Measurements from ENCODE around the gene RBFOX2.

Gene RBFOX2

DNA sequence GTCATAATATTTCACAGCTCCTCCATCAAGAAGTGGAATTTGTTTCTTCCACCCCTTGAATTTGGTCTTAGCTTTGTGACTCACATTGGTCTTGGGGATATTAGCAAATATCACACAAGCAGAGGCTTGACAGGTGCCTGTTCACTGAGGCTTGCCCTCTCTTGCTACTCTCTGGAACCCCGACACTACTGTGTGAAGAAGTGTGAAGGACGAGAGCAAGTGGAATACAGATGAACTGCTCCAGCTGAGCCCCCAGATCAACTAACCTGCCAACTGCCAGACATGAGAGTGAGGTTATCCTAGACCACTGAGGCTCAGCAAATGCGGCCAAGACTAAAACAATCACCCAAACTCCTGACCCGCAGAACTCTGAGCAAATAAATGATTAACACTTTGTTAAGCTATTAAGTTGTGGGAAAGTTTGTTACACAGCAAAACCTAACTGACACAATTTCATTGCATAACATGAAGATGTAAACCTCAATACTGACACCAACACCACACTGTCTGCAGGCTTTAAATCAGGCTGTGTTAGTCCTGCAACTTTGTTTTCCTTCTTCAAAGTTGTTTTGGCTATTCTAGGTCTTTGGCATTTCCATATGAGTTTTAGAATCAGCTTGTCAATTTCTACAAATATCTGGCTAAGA, 168.4 kb downstream of the RBFOX2 start:
- TF ChIP-seq TEAD4 (IDR thresholded peaks at IDR 0.05) (no peak), NFIC (IDR thresholded peaks at IDR 0.05) (no peak), RAD21 (IDR thresholded peaks at IDR 0.05; ENCODE audit: low read depth) (no peak), EGR1 (IDR thresholded peaks at IDR 0.05) (no peak), CREB1 (IDR thresholded peaks at IDR 0.05; ENCODE audit: low read depth) (no peak), TCF12 (IDR thresholded peaks at IDR 0.05; ENCODE audit: low read depth) (no peak), CEBPB (IDR thresholded peaks at IDR 0.05) (no peak), YY1 (IDR thresholded peaks at IDR 0.05; ENCODE audit: low read depth) (no peak), EP300 (IDR thresholded peaks at IDR 0.05; ENCODE audit: borderline replicate concordance) (no peak), FOXM1 (IDR thresholded peaks at IDR 0.05; ENCODE audit: borderline replicate concordance, low read depth) (no peak), ZBTB7A (IDR thresholded peaks at IDR 0.05; ENCODE audit: low read depth) (no peak)
- TF ChIP-seq, protein P1, sequence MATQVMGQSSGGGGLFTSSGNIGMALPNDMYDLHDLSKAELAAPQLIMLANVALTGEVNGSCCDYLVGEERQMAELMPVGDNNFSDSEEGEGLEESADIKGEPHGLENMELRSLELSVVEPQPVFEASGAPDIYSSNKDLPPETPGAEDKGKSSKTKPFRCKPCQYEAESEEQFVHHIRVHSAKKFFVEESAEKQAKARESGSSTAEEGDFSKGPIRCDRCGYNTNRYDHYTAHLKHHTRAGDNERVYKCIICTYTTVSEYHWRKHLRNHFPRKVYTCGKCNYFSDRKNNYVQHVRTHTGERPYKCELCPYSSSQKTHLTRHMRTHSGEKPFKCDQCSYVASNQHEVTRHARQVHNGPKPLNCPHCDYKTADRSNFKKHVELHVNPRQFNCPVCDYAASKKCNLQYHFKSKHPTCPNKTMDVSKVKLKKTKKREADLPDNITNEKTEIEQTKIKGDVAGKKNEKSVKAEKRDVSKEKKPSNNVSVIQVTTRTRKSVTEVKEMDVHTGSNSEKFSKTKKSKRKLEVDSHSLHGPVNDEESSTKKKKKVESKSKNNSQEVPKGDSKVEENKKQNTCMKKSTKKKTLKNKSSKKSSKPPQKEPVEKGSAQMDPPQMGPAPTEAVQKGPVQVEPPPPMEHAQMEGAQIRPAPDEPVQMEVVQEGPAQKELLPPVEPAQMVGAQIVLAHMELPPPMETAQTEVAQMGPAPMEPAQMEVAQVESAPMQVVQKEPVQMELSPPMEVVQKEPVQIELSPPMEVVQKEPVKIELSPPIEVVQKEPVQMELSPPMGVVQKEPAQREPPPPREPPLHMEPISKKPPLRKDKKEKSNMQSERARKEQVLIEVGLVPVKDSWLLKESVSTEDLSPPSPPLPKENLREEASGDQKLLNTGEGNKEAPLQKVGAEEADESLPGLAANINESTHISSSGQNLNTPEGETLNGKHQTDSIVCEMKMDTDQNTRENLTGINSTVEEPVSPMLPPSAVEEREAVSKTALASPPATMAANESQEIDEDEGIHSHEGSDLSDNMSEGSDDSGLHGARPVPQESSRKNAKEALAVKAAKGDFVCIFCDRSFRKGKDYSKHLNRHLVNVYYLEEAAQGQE (IDR thresholded peaks at IDR 0.05; ENCODE audit: low read depth): no peak
- TF ChIP-seq, protein P2, sequence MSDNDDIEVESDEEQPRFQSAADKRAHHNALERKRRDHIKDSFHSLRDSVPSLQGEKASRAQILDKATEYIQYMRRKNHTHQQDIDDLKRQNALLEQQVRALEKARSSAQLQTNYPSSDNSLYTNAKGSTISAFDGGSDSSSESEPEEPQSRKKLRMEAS (IDR thresholded peaks at IDR 0.05): no peak

DNA sequence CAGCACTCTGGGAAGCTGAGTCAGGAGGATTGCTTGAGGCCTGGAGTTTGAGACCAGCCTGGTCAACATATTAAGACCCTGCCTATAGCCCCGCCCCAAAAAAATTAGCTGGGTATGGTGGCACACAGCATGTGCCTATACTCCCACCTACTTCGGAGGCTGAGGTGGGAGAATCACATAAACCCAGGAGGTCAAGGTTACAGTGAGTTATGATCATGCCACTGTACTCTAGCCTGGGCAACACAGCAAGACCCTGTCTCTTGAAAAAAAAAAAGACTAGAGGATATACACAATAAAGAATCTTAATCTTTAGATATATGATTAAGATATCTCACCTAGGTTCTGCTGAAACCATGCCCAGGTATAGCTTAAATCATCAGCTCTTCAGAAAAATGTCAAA, 174.3 kb downstream of the RBFOX2 start:
- no peak for TF ChIP-seq FOXM1 (IDR thresholded peaks at IDR 0.05; ENCODE audit: borderline replicate concordance, low read depth)
- TF ChIP-seq RAD21 (IDR thresholded peaks at IDR 0.05; ENCODE audit: low read depth): no peak
- TF ChIP-seq CEBPB (IDR thresholded peaks at IDR 0.05): no peak
- TF ChIP-seq, protein P1 (IDR thresholded peaks at IDR 0.05; ENCODE audit: low read depth): no peak
- TF ChIP-seq YY1 (IDR thresholded peaks at IDR 0.05; ENCODE audit: low read depth): no peak
- no peak for TF ChIP-seq TEAD4 (IDR thresholded peaks at IDR 0.05)
- no peak for TF ChIP-seq NFIC (IDR thresholded peaks at IDR 0.05)
- TF ChIP-seq, protein P2 (IDR thresholded peaks at IDR 0.05): no peak
- TF ChIP-seq TCF12 (IDR thresholded peaks at IDR 0.05; ENCODE audit: low read depth): no peak
- TF ChIP-seq CREB1 (IDR thresholded peaks at IDR 0.05; ENCODE audit: low read depth): no peak
- TF ChIP-seq, protein P3, sequence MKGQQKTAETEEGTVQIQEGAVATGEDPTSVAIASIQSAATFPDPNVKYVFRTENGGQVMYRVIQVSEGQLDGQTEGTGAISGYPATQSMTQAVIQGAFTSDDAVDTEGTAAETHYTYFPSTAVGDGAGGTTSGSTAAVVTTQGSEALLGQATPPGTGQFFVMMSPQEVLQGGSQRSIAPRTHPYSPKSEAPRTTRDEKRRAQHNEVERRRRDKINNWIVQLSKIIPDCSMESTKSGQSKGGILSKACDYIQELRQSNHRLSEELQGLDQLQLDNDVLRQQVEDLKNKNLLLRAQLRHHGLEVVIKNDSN (IDR thresholded peaks at IDR 0.05): no peak
- no peak for TF ChIP-seq EP300 (IDR thresholded peaks at IDR 0.05; ENCODE audit: borderline replicate concordance)
- no peak for TF ChIP-seq EGR1 (IDR thresholded peaks at IDR 0.05)

DNA sequence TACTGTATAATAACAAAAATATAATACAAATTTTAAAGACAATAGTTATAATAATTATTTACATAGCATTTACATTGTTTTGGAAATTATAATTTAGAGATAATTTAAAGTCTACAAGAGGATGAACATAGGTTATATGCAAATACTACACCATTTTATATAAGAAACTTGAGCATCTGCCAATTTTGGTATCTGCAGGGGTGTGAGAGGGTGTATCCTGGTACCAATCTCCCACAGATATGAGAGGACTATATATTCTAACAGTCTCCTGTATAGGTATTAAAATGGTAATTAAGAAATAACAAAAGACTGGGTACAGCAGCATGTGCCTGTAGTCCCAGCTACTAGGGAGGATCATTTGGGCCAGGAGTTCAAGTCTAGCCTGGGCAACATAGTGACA, 176.5 kb downstream of the RBFOX2 start:
- TF ChIP-seq EP300 (IDR thresholded peaks at IDR 0.05; ENCODE audit: borderline replicate concordance) (no peak), TEAD4 (IDR thresholded peaks at IDR 0.05) (no peak)
- TF ChIP-seq, protein P3 (IDR thresholded peaks at IDR 0.05): no peak

DNA sequence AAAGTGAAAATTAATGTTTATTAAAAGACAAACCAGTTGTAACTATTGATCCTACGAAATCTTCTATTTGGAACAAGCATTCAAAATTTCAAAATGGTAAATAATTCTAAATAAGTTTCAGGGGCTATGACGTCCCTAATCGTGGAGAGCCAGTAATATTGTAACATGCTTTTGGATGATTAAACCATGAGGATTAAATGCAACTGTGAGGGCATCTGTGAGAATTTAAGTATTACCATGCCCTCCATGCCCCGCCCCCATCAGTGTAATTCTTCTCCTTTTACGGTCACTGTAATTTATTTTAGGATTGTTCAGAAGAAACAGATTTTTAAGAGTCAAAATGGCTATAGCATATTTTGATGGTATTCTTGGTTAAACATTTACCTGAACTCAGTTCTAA, 177.8 kb downstream of the RBFOX2 start:
- TF ChIP-seq, protein P1 (IDR thresholded peaks at IDR 0.05; ENCODE audit: low read depth): no peak

DNA sequence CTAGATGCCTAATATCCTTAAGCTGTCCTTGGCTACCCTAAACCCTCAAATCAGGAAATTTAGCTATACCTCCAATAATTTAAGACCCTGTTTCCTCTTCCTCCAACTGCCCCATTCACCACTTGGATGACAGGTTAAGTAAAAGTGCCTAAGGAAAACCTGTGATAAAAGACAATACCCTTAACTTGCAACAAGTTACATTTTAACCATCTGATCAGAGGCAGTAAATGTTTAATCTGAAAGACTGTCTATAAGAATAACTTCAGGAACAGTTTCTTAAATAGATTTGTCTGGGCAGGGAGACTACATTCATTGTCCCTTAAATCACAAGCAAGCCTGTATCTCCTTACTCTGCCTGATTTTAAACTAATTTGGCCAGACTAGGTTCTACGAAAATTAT, 181.8 kb downstream of the RBFOX2 start:
- TF ChIP-seq NFIC (IDR thresholded peaks at IDR 0.05) (no peak), CREB1 (IDR thresholded peaks at IDR 0.05; ENCODE audit: low read depth) (no peak), EGR1 (IDR thresholded peaks at IDR 0.05) (no peak), ZBTB7A (IDR thresholded peaks at IDR 0.05; ENCODE audit: low read depth) (no peak), TAF1 (IDR thresholded peaks at IDR 0.05; ENCODE audit: low read depth) (no peak), CEBPB (IDR thresholded peaks at IDR 0.05) (no peak), FOXM1 (IDR thresholded peaks at IDR 0.05; ENCODE audit: borderline replicate concordance, low read depth) (no peak), YY1 (IDR thresholded peaks at IDR 0.05; ENCODE audit: low read depth) (no peak), TCF12 (IDR thresholded peaks at IDR 0.05; ENCODE audit: low read depth) (no peak), TEAD4 (IDR thresholded peaks at IDR 0.05) (no peak), RAD21 (IDR thresholded peaks at IDR 0.05; ENCODE audit: low read depth) (no peak), EP300 (IDR thresholded peaks at IDR 0.05; ENCODE audit: borderline replicate concordance) (no peak)
- TF ChIP-seq, protein P2 (IDR thresholded peaks at IDR 0.05): no peak
- TF ChIP-seq, protein P1 (IDR thresholded peaks at IDR 0.05; ENCODE audit: low read depth): no peak
- TF ChIP-seq, protein P3 (IDR thresholded peaks at IDR 0.05): no peak

All from Ishikawa (cell line).